Calu3 (cell line): ENCODE measurements around the gene BEND2. TPM values are rescaled to one million over a fixed set of nuclear protein-coding genes. Genes with fewer than 3 reads are reported as not detected.

Source experiments
- BruUV-seq: library from RNA; stranded (reverse); fragments of 400-500 nt; replicated peaks from 2 replicates; lab custom pipeline; 2021; lab: Mats Ljungman, UMichigan
- CTCF ChIA-PET: fragments of 300-600 bp; sonication (Branson Sonifier 250); formaldehyde crosslinking; loops from one replicate; lab custom pipeline; 2022; ENCODE audit warnings: antibody characterized with exemption; lab: Charles Lee
- DNase-seq: peaks from one replicate; pipeline ENCODE4 v3.0.0; 2022
- H3K27ac Mint-ChIP-seq: one replicate; pipeline ENCODE4 v1.8.0; 2022; ENCODE audit warnings: mixed read lengths; ENCODE audit not compliant: unreplicated experiment
- H3K27me3 Mint-ChIP-seq: one replicate; pipeline ENCODE4 v1.8.0; 2022; ENCODE audit warnings: mixed read lengths; ENCODE audit not compliant: unreplicated experiment
- H3K36me3 Mint-ChIP-seq: one replicate; pipeline ENCODE4 v1.8.0; 2022; ENCODE audit warnings: mild to moderate bottlenecking, moderate library complexity, mixed read lengths; ENCODE audit not compliant: insufficient read depth, unreplicated experiment
- H3K4me1 Mint-ChIP-seq: one replicate; pipeline ENCODE4 v1.8.0; 2022; ENCODE audit warnings: mild to moderate bottlenecking, low read depth, mixed read lengths; ENCODE audit not compliant: unreplicated experiment
- H3K4me3 Mint-ChIP-seq: one replicate; pipeline ENCODE4 v1.8.0; 2022; ENCODE audit warnings: mild to moderate bottlenecking, low read depth, moderate library complexity, mixed read lengths; ENCODE audit not compliant: unreplicated experiment
- H3K9me3 Mint-ChIP-seq: one replicate; pipeline ENCODE4 v1.8.0; 2022; ENCODE audit warnings: low read depth, mixed read lengths; ENCODE audit not compliant: unreplicated experiment
- intact Hi-C: fragments of 100-400 bp; cut with micrococcal nuclease; formaldehyde crosslinking; loops from one replicate; pipeline ENCODE4 v1.10.0; 2022; ENCODE audit not compliant: unreplicated experiment
- total RNA-seq: library from RNA; stranded (reverse); gene quantifications from 2 replicates; pipeline ENCODE4 v1.2.3, GENCODE V29; 2022
- TF ChIP-seq, protein P1 (sequence below): fragments of 200-600 bp; IDR thresholded peaks from one replicate; pipeline ENCODE4 v1.8.0; 2022; ENCODE audit warnings: antibody characterized with exemption; ENCODE audit not compliant: unreplicated experiment

Gene BEND2
- total RNA-seq, 1 experiment from 2014 or later = not detected

GRCh38 chrX:18160369-18160768, 60.3 kb downstream of the BEND2 start:
- Mint-ChIP-seq H3K4me3 (no peak overlapping the region), H3K9me3 (no peaks in the 10 kb centered on the region)
- intact Hi-C loops = no loop called here

GRCh38 chrX:18158963-18159362, 61.7 kb downstream of the BEND2 start:
- Mint-ChIP-seq H3K36me3 (no peaks in the 10 kb centered on the region), H3K4me1 (no peaks in the 10 kb centered on the region), H3K9me3 (no peaks in the 10 kb centered on the region), H3K27ac (no peak overlapping the region), H3K4me3 (no peak overlapping the region), H3K27me3 (peaks cover 55% of the 10 kb centered on the region)
- TF ChIP-seq, protein P1, sequence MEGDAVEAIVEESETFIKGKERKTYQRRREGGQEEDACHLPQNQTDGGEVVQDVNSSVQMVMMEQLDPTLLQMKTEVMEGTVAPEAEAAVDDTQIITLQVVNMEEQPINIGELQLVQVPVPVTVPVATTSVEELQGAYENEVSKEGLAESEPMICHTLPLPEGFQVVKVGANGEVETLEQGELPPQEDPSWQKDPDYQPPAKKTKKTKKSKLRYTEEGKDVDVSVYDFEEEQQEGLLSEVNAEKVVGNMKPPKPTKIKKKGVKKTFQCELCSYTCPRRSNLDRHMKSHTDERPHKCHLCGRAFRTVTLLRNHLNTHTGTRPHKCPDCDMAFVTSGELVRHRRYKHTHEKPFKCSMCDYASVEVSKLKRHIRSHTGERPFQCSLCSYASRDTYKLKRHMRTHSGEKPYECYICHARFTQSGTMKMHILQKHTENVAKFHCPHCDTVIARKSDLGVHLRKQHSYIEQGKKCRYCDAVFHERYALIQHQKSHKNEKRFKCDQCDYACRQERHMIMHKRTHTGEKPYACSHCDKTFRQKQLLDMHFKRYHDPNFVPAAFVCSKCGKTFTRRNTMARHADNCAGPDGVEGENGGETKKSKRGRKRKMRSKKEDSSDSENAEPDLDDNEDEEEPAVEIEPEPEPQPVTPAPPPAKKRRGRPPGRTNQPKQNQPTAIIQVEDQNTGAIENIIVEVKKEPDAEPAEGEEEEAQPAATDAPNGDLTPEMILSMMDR = no peak
- no TSS peak for BruUV-seq
- CTCF ChIA-PET = no interaction called here
- intact Hi-C loops = no loop called here
- DNase-seq = no peak

More at GRCh38 chrX:18160369-18160768, 60.3 kb downstream of the BEND2 start:
- Mint-ChIP-seq H3K27me3 (peaks cover 60% of the 10 kb centered on the region), H3K36me3 (no peaks in the 10 kb centered on the region), H3K27ac (no peak overlapping the region), H3K4me1 (no peaks in the 10 kb centered on the region)
- CTCF ChIA-PET = no interaction called here
- TF ChIP-seq, protein P1 = no peak
- BruUV-seq = no TSS peak
- DNase-seq = no peak

GRCh38 chrX:18151649-18152048, 69.0 kb downstream of the BEND2 start:
- no peaks in the 10 kb centered on the region for H3K9me3 Mint-ChIP-seq
- H3K4me3 Mint-ChIP-seq = no peak overlapping the region
- CTCF ChIA-PET = interaction anchor here (0.8 kb wide), 1 partner anchor 10 kb away, joined by 3 read pairs; no protein-coding TSS in a partner anchor
- peaks cover 40% of the 10 kb centered on the region for H3K27me3 Mint-ChIP-seq
- no TSS peak for BruUV-seq
- no peaks in the 10 kb centered on the region for H3K4me1 Mint-ChIP-seq
- H3K36me3 Mint-ChIP-seq = no peaks in the 10 kb centered on the region
- DNase-seq = no peak
- intact Hi-C loops = no loop called here
- H3K27ac Mint-ChIP-seq = no peak overlapping the region
- TF ChIP-seq, protein P1 = no peak

- Mint-ChIP-seq H3K27ac (no peak overlapping the region), H3K4me1 (no peaks in the 10 kb centered on the region), H3K36me3 (no peaks in the 10 kb centered on the region), H3K4me3 (no peak overlapping the region), H3K9me3 (no peaks in the 10 kb centered on the region), H3K27me3 (peaks cover 35% of the 10 kb centered on the region)
- BruUV-seq = no TSS peak
- TF ChIP-seq, protein P1 = no peak
- CTCF ChIA-PET = interaction anchor here (0.8 kb wide), 1 partner anchor 11 kb away, joined by 3 read pairs; no protein-coding TSS in a partner anchor
- intact Hi-C loops = no loop called here
- no peak for DNase-seq
Observed at GRCh38 chrX:18151157-18151556, 69.5 kb downstream of the BEND2 start.
